Upper lobe of left lung (tissue), 6 donors: Measurements from ENCODE around the gene RPP14. TPM values are rescaled to one million over a fixed set of nuclear protein-coding genes. Genes with fewer than 3 reads are reported as not detected.
A peak's percentile ranks its signal among the peaks of the same experiment; 100 is the strongest.
"Not testable (repeated sequence)": the region's sequence is repeated elsewhere in the genome, so short reads cannot be mapped to it uniquely, and the experiment has no call there.

Experiments used
- ATAC-seq, 2 donors: fragments of 200-7000 bp; cut with Tn5 transposase; one replicate each; pipeline ENCODE4 v1.9.1; 2022; ENCODE audit warnings: mild to moderate bottlenecking in 2 of 2, moderate library complexity in 2 of 2; ENCODE audit not compliant: low FRiP score in 2 of 2
- DNase-seq, 2 donors: peaks; one replicate each; pipeline ENCODE4 v3.0.0-alpha.2; 2019 to 2020
- H3K27ac ChIP-seq, 4 donors: fragments of 200-600 bp; sonication (generic); one replicate each; pipeline ENCODE4 v1.5.1; 2016 to 2019
- H3K27me3 ChIP-seq, 4 donors: fragments of 200-600 bp; sonication (generic); one replicate each; pipeline ENCODE4 v1.5.1; 2017 to 2019
- H3K36me3 ChIP-seq, 4 donors: fragments of 200-600 bp; sonication (generic); one replicate each; pipeline ENCODE4 v1.5.1; 2016 to 2019
- H3K4me1 ChIP-seq, 4 donors: fragments of 200-600 bp; sonication (generic); one replicate each; pipeline ENCODE4 v1.5.1; 2018 to 2019
- H3K4me3 ChIP-seq, 4 donors: fragments of 200-600 bp; sonication (generic); one replicate each; pipeline ENCODE4 v1.5.1; 2017 to 2019; ENCODE audit warnings: mild to moderate bottlenecking in 2 of 4, moderate library complexity in 1 of 4
- H3K9me3 ChIP-seq, 4 donors: fragments of 200-600 bp; sonication (generic); one replicate each; pipeline ENCODE4 v1.5.1; 2018 to 2019
- CTCF ChIP-seq, 6 experiments: fragments of 450-650 bp in 4 of 6; fragments of 200-600 bp in 2 of 6; sonication (generic) in 2 of 6; IDR thresholded peaks; one replicate each; pipeline ENCODE4 v1.5.1; 2016 to 2019; ENCODE audit warnings: antibody characterized with exemption in 6 of 6
- EP300 ChIP-seq, 4 donors: sonication (generic); formaldehyde crosslinking; IDR thresholded peaks; one replicate each; pipeline ENCODE4 v1.5.1; 2017; ENCODE audit warnings: antibody characterized with exemption in 4 of 4, control low read depth in 2 of 4
- POLR2A ChIP-seq, 4 donors: fragments of 450-650 bp; IDR thresholded peaks; one replicate each; pipeline ENCODE4 v1.5.1; 2016 to 2017; ENCODE audit warnings: antibody characterized with exemption in 4 of 4, mild to moderate bottlenecking in 2 of 4
- POLR2AphosphoS5 ChIP-seq, 2 donors: sonication (generic); formaldehyde crosslinking; IDR thresholded peaks; one replicate each; pipeline ENCODE4 v1.5.1; 2017; ENCODE audit warnings: antibody characterized with exemption in 2 of 2
- WGBS, 2 donors: methylation state at CpG; one replicate each; pipeline ENCODE4 v1.1.5; 2017 to 2018; 5-methylcytosine and 5-hydroxymethylcytosine counted together
- total RNA-seq, 6 donors: library from RNA; depleted of rRNA in 4 of 6; stranded (reverse); fragments of >200 nt in 4 of 6; gene quantifications; one replicate each; pipeline versions ENCODE4 v1.1.0 to v1.2.1, GENCODE V29; 2016 to 2021
- donor health status: DM: no; HTN: no; CAD: no; lungs with moderate emphysema.
- donor health status: DM: no; HTN: yes; CAD: no; lungs with severe emphysema.

Gene RPP14
- total RNA-seq, 6 donors from 2014 or later = 6.3 to 11.0 (median 9.4) TPM

- ATAC-seq = no peak
- Histone ChIP-seq H3K4me1 (peaks cover 26 to 39% (median 30%) of the 10 kb centered on the region in 4 donors), H3K36me3 (peaks cover 0 to 7% (median 5%) of the 10 kb centered on the region in 4 donors), H3K27me3 (no peaks in the 10 kb centered on the region), H3K4me3 (no peak overlapping the region), H3K9me3 (no peaks in the 10 kb centered on the region), H3K27ac (peak overlapping the region in 2 of 4 donors; percentile 79 to 89)
- WGBS, 2 donors = 94 to 98% methylated on average over 3 of the region's 3 CpGs
- TF ChIP-seq POLR2A (IDR thresholded peaks at IDR 0.05) (no peak), EP300 (IDR thresholded peaks at IDR 0.05) (no peak), POLR2AphosphoS5 (IDR thresholded peaks at IDR 0.05) (no peak), CTCF (IDR thresholded peaks at IDR 0.05) (no peak)
- no peak for DNase-seq
Measured at GRCh38 chr3:58336135-58336882, 30.3 kb downstream of the RPP14 start.

GRCh38 chr3:58337190-58337589 lies 31.1 kb downstream of the RPP14 start:
- Histone ChIP-seq H3K36me3 (peaks cover 0 to 13% (median 5%) of the 10 kb centered on the region in 4 donors), H3K9me3 (no peaks in the 10 kb centered on the region), H3K4me1 (peaks cover 24 to 35% (median 26%) of the 10 kb centered on the region in 4 donors), H3K4me3 (no peak overlapping the region), H3K27me3 (no peaks in the 10 kb centered on the region), H3K27ac (no peak overlapping the region)
- ATAC-seq (no peak), DNase-seq (no peak)
- no peak for TF ChIP-seq EP300 (IDR thresholded peaks at IDR 0.05)
- TF ChIP-seq CTCF (IDR thresholded peaks at IDR 0.05) = no peak
- TF ChIP-seq POLR2AphosphoS5 (IDR thresholded peaks at IDR 0.05) = no peak
- WGBS, 2 donors = 100% methylated on average over 1 of the region's 1 CpG

GRCh38 chr3:58339146-58339545 lies 33.1 kb downstream of the RPP14 start:
- DNase-seq, ATAC-seq, H3K4me3 ChIP-seq, H3K27me3 ChIP-seq, H3K9me3 ChIP-seq, H3K27ac ChIP-seq: not testable (repeated sequence)
- peaks cover 0 to 15% (median 5%) of the 10 kb centered on the region in 4 donors for H3K36me3 ChIP-seq
- WGBS, 2 donors = 89 to 91% methylated on average over 12 of the region's 12 CpGs
- peaks cover 15 to 26% (median 18%) of the 10 kb centered on the region in 4 donors for H3K4me1 ChIP-seq

GRCh38 chr3:58340594-58341244 lies 34.7 kb downstream of the RPP14 start:
- WGBS, 2 donors = 96 to 97% methylated on average over 3 of the region's 3 CpGs

More at GRCh38 chr3:58340594-58341244, 34.7 kb downstream of the RPP14 start:
- H3K36me3 ChIP-seq = peaks cover 0 to 15% (median 5%) of the 10 kb centered on the region in 4 donors
- no peak overlapping the region for H3K27ac ChIP-seq
- DNase-seq (no peak), ATAC-seq (no peak)
- TF ChIP-seq POLR2AphosphoS5 (IDR thresholded peaks at IDR 0.05) = no peak
- TF ChIP-seq CTCF (IDR thresholded peaks at IDR 0.05) = no peak
- no peak for TF ChIP-seq POLR2A (IDR thresholded peaks at IDR 0.05)
- no peak for TF ChIP-seq EP300 (IDR thresholded peaks at IDR 0.05)
- H3K4me1 ChIP-seq = peaks cover 6 to 13% (median 8%) of the 10 kb centered on the region in 4 donors
- no peaks in the 10 kb centered on the region for H3K27me3 ChIP-seq
- no peak overlapping the region for H3K4me3 ChIP-seq
- no peaks in the 10 kb centered on the region for H3K9me3 ChIP-seq
